Natural killer cell (primary cell): Measurements from ENCODE around the gene GALNT1. TPM values are rescaled to one million over a fixed set of nuclear protein-coding genes. Genes with fewer than 3 reads are reported as not detected.

ENCODE experiments used
- ATAC-seq, 3 donors: fragments of 150-1000 bp in 2 of 3; fragments of 200-7000 bp in 1 of 3; cut with Tn5 transposase; 1 replicate in 1 of 3; 2 replicates in 2 of 3; pipeline ENCODE4 v1.10.0; 2021; ENCODE audit warnings: mild to moderate bottlenecking in 2 of 3, moderate library complexity in 2 of 3
- DNase-seq, 2 donors: peaks; one replicate each; pipeline versions ENCODE4 v3.0.0 to v3.0.0-alpha.2; 2013 to 2021; ENCODE audit warnings: mixed read lengths in 1 of 2
- H3K27ac ChIP-seq: one replicate; pipeline ENCODE4 v1.5.1; 2013; ENCODE audit warnings: mild to moderate bottlenecking, low read length
- H3K27me3 ChIP-seq: one replicate; pipeline ENCODE4 v1.6.1; 2013; ENCODE audit warnings: low read length; ENCODE audit not compliant: control insufficient read depth, insufficient read depth
- H3K36me3 ChIP-seq: one replicate; pipeline ENCODE4 v1.6.1; 2013; ENCODE audit warnings: low read length; ENCODE audit not compliant: control insufficient read depth, insufficient read depth
- H3K4me1 ChIP-seq: one replicate; pipeline ENCODE4 v1.6.1; 2013; ENCODE audit warnings: low read length; ENCODE audit not compliant: control insufficient read depth, insufficient read depth
- H3K4me3 ChIP-seq: one replicate; pipeline ENCODE4 v1.5.1; 2013; ENCODE audit warnings: low read length
- H3K9me3 ChIP-seq: one replicate; pipeline ENCODE4 v1.6.1; 2013; ENCODE audit warnings: low read length; ENCODE audit not compliant: control insufficient read depth, insufficient read depth
- H3K27ac Mint-ChIP-seq, 2 donors: one replicate each; pipeline ENCODE4 v1.8.0; 2022; ENCODE audit warnings: mild to moderate bottlenecking in 2 of 2, mixed read lengths in 2 of 2, moderate library complexity in 1 of 2
- H3K27me3 Mint-ChIP-seq, 2 donors: one replicate each; pipeline ENCODE4 v1.8.0; 2022; ENCODE audit warnings: low read depth in 2 of 2, mixed read lengths in 2 of 2
- H3K36me3 Mint-ChIP-seq: one replicate; pipeline ENCODE4 v1.8.0; 2022; ENCODE audit warnings: mixed read lengths
- H3K4me1 Mint-ChIP-seq, 2 donors: one replicate each; pipeline ENCODE4 v1.8.0; 2022; ENCODE audit warnings: mixed read lengths in 2 of 2
- H3K4me3 Mint-ChIP-seq: one replicate; pipeline ENCODE4 v1.8.0; 2022; ENCODE audit warnings: mild to moderate bottlenecking, moderate library complexity, mixed read lengths
- H3K9me3 Mint-ChIP-seq, 2 donors: one replicate each; pipeline ENCODE4 v1.8.0; 2022; ENCODE audit warnings: mixed read lengths in 2 of 2
- WGBS: methylation state at CpG from one replicate; pipeline ENCODE4 v1.1.7; 2013; ENCODE audit warnings: missing lambda C conversion rate; ENCODE audit not compliant: insufficient coverage; 5-methylcytosine and 5-hydroxymethylcytosine counted together
- intact Hi-C: fragments of 100-400 bp; cut with micrococcal nuclease; formaldehyde crosslinking; loops from one replicate; pipeline ENCODE4 v1.14.2; 2022
- total RNA-seq, 4 donors: library from RNA; stranded (reverse); fragments of 120-200 nt in 1 of 4; gene quantifications; one replicate each; pipeline versions ENCODE4 v1.2.3 to v1.2.4, GENCODE V29; 2013 to 2022
- TF ChIP-seq, protein P1 (sequence below): fragments of 200-600 bp; IDR thresholded peaks from one replicate; pipeline ENCODE4 v1.8.0; 2022; ENCODE audit warnings: antibody characterized with exemption

GALNT1 gene
- total RNA-seq, 3 donors from 2014 or later (not counting 1 experiment from before 2014, with no cell fraction given), result 49.2 to 57.1 (median 50.0) TPM

DNA sequence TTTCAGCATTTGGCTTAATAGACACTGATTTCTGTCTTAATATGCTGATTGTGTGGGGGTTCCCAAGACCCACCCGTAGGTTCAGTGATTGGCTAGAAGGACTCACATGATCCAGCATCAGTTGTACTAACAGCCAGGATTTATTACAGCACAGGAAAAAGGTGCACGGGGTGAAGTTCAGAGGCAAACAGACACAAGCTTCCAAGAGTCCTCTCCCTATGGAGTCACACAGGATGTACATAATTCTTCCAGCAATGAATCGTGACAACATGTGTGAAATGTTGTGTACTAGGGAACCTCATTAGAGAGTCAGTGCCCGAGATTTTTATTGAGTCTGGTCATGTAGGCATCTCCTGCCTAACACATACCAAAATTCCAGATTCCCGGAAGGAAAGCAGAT is 52.8 kb downstream of the GALNT1 start:
- peak overlapping the region in 1 of 2 donors; percentile 8 for H3K27ac Mint-ChIP-seq
- Histone ChIP-seq H3K27ac (no peak overlapping the region), H3K9me3 (no peaks in the 10 kb centered on the region), H3K27me3 (no peaks in the 10 kb centered on the region), H3K36me3 (no peaks in the 10 kb centered on the region), H3K4me3 (no peak overlapping the region), H3K4me1 (no peaks in the 10 kb centered on the region)
- H3K27me3 Mint-ChIP-seq, result no peaks in the 10 kb centered on the region
- no peak for DNase-seq
- WGBS, result 82% methylated on average over 2 of the region's 5 CpGs
- H3K4me3 Mint-ChIP-seq, result no peak overlapping the region
- intact Hi-C loops, result no loop called here
- H3K36me3 Mint-ChIP-seq, result no peaks in the 10 kb centered on the region
- ATAC-seq, result no peak
- peaks cover 0 to 4% of the 10 kb centered on the region in 2 donors for H3K9me3 Mint-ChIP-seq
- peaks cover 9 to 36% of the 10 kb centered on the region in 2 donors for H3K4me1 Mint-ChIP-seq
- TF ChIP-seq, protein P1, sequence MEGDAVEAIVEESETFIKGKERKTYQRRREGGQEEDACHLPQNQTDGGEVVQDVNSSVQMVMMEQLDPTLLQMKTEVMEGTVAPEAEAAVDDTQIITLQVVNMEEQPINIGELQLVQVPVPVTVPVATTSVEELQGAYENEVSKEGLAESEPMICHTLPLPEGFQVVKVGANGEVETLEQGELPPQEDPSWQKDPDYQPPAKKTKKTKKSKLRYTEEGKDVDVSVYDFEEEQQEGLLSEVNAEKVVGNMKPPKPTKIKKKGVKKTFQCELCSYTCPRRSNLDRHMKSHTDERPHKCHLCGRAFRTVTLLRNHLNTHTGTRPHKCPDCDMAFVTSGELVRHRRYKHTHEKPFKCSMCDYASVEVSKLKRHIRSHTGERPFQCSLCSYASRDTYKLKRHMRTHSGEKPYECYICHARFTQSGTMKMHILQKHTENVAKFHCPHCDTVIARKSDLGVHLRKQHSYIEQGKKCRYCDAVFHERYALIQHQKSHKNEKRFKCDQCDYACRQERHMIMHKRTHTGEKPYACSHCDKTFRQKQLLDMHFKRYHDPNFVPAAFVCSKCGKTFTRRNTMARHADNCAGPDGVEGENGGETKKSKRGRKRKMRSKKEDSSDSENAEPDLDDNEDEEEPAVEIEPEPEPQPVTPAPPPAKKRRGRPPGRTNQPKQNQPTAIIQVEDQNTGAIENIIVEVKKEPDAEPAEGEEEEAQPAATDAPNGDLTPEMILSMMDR, result no peak

DNA sequence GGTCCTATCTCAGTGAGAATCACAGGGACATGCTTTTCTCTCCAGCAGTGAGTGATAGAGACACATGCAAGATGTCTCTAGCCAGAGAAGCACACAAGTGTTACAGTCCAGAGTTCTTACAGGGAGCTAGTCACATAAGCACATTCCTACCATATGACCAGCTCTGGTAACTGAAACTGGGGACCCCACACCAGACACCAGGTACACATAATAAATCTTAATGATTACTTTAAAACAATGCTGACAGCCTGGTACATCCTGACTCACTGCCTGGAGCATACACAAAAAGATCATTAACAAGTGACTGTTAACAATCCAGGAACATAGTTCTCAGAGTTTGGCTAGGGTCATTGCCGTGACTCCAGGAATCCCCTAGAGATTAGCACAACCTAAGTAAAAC is 53.6 kb downstream of the GALNT1 start:
- no peaks in the 10 kb centered on the region for H3K36me3 Mint-ChIP-seq
- Histone ChIP-seq H3K9me3 (no peaks in the 10 kb centered on the region), H3K4me1 (no peaks in the 10 kb centered on the region), H3K36me3 (no peaks in the 10 kb centered on the region), H3K27me3 (no peaks in the 10 kb centered on the region), H3K4me3 (no peak overlapping the region), H3K27ac (no peak overlapping the region)
- 100% methylated on average over 1 of the region's 1 CpG for WGBS
- H3K4me1 Mint-ChIP-seq, result peaks cover 9 to 29% of the 10 kb centered on the region in 2 donors
- H3K9me3 Mint-ChIP-seq, result peaks cover 0 to 4% of the 10 kb centered on the region in 2 donors
- H3K27ac Mint-ChIP-seq, result no peak overlapping the region
- DNase-seq (no peak), ATAC-seq (no peak)
- TF ChIP-seq, protein P1, result no peak
- no peak overlapping the region for H3K4me3 Mint-ChIP-seq
- intact Hi-C loops, result no loop called here
- no peaks in the 10 kb centered on the region for H3K27me3 Mint-ChIP-seq

DNA sequence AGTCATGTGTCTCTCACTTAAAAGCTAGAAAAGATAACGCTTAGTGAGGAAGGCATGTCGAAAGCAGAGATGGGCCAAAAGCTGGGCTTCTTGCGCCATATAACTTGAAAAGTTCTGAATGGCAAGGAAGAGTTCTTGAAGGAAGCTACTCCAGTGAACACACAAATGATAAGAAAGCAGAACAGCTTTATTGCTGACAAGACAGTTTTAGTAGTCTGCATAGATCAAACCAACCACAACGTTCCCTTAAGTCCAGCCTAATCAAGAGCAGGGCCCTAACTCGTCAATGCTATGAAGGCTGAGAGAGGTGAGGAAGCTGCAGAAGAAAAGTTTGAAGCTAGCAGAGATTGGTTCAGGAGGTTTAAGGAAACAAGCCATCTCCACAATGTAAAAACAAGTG is 55.7 kb downstream of the GALNT1 start:
- TF ChIP-seq, protein P1, result no peak
- no peaks in the 10 kb centered on the region for H3K27me3 Mint-ChIP-seq
- 95% methylated on average over 5 of the region's 5 CpGs for WGBS
- Histone ChIP-seq H3K4me3 (no peak overlapping the region), H3K27me3 (no peaks in the 10 kb centered on the region), H3K4me1 (no peaks in the 10 kb centered on the region), H3K27ac (no peak overlapping the region), H3K9me3 (no peaks in the 10 kb centered on the region), H3K36me3 (no peaks in the 10 kb centered on the region)
- peaks cover 17 to 25% of the 10 kb centered on the region in 2 donors for H3K4me1 Mint-ChIP-seq
- no peak for DNase-seq
- H3K36me3 Mint-ChIP-seq, result no peaks in the 10 kb centered on the region
- H3K9me3 Mint-ChIP-seq, result no peaks in the 10 kb centered on the region
- intact Hi-C loops, result no loop called here
- no peak overlapping the region for H3K4me3 Mint-ChIP-seq
- ATAC-seq, result no peak
- no peak overlapping the region for H3K27ac Mint-ChIP-seq

DNA sequence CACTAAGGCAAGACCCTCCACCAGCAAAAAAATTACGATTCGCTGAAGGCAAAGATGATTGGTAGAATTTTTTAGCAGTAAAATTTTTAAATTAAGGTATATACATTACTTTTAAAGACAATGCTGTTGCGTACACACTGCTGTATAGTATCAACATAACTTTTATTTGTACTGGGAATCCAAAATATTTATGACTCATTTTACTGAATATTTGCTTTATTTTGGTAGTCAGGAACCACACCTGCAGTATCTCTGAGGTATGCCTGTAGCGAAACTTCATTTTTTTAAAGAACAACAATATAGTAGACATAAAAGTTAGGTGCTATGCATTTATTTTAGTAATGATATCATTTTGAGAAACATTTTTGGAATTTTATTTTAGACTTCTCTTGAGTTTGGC is 57.8 kb downstream of the GALNT1 start:
- Histone ChIP-seq H3K9me3 (no peaks in the 10 kb centered on the region), H3K4me1 (no peaks in the 10 kb centered on the region), H3K27me3 (no peaks in the 10 kb centered on the region), H3K36me3 (no peaks in the 10 kb centered on the region), H3K4me3 (no peak overlapping the region), H3K27ac (no peak overlapping the region)
- no peaks in the 10 kb centered on the region for H3K27me3 Mint-ChIP-seq
- DNase-seq, result no peak
- H3K9me3 Mint-ChIP-seq, result no peaks in the 10 kb centered on the region
- intact Hi-C loops, result no loop called here
- H3K27ac Mint-ChIP-seq, result no peak overlapping the region
- H3K36me3 Mint-ChIP-seq, result no peaks in the 10 kb centered on the region
- TF ChIP-seq, protein P1, result no peak
- H3K4me3 Mint-ChIP-seq, result no peak overlapping the region
- no peak for ATAC-seq
- H3K4me1 Mint-ChIP-seq, result peaks cover 14 to 25% of the 10 kb centered on the region in 2 donors
- 100% methylated on average over 2 of the region's 4 CpGs for WGBS
